NCI-H2196 treated with DMSO at 0.1 percent for 48 hours (cell line): ENCODE measurements around the gene CASP5.

Source experiments
- DNase-seq: peaks from one replicate; lab custom pipeline; 2025; ENCODE audit not compliant: unreplicated experiment; lab: John Stamatoyannopoulos, UW

CASP5 gene

DNA sequence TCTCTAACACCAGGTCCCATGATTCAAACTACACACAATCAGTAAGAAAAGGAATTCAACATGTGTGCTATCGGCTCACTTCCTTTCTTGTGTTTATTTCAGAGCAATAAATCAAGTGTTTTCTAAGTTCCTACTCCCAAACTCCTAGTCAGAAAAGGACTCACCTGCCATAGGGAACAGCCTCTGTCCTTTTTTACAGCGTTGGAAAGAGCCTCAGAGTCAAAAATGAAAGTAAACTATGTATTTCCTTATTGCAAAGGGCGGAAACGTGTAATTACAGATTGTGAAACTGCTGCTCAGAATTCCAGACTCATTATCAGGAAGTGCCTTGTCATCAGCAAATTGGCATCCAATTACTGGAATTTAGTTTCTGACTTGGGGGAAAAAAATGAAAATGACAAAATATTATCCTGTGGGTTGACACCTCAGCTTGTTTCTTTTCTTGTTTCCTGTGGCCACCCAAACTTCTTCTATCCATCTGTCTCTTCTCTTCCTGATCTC lies 54.6 kb downstream of the CASP5 start, which contains the start of gene CASP4:
CASP4 (minus strand) TSS at position 220 of the 501 bp plus-strand sequence; CDS start at position 171, 49 bp downstream.
- DNase-seq = no peak

DNA sequence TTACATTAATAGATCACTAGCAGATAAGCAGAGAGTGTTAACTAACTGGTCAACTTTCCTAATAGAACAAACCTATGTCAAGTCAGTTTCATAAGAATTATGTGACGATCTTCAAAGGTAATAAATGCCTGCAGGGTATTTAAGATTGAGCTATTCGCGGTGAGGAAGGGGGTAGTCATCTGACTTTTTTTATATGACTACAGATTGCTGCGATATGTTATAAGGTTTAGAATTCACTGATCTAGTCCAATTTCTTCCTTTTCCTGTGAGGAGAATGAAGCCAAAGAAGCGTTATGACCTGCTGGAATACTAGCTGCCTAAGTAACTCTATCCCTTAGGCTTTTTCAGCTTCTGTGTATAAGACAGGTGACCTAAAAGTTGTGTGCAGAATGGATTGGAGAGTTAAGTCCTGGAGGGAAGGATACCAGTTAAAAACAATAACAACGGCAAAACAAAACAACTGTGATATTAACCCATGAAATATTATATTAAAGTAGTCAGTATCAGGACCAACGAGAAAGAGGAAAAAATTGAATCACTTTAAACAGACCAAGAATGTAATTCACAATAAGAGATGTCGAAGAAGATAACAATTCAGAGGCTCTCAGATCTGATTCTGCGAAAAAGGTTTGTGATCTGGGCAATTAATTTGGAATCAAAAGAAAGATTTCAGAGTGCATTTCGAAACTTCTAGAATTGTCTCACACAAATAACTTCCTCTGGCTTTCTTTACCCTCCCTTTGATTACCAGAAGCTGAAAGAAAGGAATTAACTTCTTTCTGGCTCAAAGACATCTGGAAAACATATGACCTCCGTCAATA lies 55.2 kb downstream of the CASP5 start:
- DNase-seq = no peak

DNA sequence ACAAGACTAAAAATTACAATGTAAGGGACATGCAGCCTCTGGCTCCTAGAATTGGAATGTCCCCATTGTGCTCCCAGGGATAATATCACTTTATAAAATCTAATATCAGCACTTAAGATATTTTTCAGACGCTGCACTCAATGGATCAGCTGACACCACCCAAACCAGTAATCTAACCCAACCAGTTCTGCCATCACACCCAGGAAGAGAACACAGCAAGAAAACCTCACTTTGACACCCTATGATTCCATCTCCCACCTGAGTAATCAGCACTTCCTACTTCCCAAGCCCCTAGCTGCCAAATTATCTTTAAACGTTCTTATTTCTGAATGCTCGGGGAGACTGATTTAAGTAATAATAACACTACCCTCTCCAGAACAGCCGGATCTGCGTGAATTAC lies 57.2 kb downstream of the CASP5 start:
- no peak for DNase-seq

DNA sequence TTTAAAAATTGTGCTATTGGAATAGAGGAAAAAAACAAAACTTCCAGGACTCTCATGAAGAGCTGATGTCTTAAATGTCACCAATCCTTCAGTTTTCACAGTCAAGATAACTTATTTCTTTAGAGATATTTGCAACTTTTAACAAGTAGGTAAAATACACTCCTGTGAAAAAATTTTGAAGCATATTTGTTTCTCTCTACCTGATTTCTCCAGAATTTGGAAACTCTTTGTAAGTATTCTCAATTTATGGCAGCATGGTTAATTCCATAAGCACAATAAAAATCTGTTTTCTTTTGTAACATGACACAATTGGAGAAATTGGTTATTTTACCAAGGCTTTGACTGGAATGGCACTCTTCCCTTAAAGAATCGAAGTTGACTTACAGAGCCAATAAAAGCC lies 58.7 kb downstream of the CASP5 start:
- no peak for DNase-seq

DNA sequence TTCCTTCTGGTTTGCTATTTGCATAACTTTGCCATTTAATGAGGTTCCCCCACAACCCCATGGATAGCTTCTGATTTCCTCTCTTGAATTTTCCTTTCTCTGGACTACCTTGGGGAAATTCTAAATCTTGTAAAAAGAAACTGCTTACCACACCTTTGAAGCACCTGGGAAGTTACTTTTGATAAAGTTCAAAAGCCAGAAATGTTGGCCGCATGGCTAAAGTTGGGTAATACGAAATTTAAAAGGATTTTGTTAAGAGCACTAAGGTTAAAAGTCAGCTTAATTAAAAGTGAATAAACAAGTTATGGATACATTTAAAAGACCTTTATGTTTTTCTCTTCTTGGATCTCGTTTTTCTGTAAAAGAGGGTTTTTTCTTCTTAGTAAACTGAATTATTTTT lies 60.1 kb downstream of the CASP5 start:
- DNase-seq = no peak

DNA sequence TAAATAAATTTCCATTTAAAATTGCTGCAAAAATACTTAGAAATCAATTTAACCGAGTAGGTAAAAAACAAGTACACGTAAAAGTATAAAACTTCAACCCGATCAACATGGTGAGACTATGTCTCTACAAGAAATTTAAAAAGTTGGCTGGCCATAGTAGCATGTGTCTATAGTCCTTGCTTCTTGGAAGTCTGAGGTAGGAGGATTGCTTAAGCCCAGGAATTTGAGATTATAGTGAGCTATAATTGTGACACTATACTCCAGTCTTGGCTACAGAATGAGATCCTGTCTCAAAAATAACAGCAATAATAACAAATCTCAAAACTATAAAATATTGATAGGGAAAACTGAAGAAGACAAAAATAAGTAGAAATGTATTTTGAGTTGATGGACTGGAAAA lies 65.7 kb downstream of the CASP5 start:
- no peak for DNase-seq

DNA sequence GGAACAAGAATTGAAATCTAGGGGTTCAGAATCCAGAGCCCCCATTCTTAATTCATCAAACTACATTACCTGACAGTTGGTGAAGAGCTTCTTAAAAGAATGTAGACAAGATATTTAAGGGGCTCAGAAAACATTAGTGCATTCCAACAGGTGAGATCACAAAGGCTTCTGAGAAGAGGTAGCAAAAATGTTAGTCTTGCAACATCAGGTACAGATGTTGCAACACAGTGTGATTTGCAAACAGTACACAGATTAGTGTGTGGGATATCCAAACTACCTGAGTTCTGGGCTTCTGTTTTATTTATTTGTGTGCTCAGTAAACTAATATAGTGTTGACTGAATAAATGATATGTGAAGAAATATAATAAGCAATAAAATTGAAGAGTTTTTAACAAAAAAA lies 66.4 kb downstream of the CASP5 start:
- DNase-seq = no peak

DNA sequence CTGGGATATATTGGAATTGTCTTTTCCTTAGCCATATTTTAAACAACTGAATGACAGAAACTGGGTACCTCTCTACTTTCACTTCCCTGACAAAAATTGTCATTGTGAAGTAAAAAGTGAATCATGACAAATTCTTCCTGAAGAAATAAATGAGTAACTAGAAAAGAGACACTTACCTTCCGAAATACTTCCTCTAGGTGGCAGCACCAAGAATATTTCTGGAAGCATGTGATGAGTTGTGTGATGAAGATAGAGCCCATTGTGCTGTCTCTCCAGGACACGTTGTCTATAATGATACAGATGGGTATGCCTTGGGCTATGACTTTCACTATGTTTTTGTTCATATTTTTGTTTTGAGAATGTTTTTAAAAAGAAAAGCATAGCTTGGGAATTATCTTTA lies 76.1 kb downstream of the CASP5 start:
- DNase-seq = no peak
